NCI-H128 (cell line): ENCODE data around the gene CACNA1B.
"Not testable (repeated sequence)": the region's sequence is repeated elsewhere in the genome, so short reads cannot be mapped to it uniquely, and the experiment has no call there.

Source experiments
- DNase-seq: peaks from one replicate; lab custom pipeline; 2025; ENCODE audit not compliant: unreplicated experiment; lab: John Stamatoyannopoulos, UW

Gene CACNA1B

DNA sequence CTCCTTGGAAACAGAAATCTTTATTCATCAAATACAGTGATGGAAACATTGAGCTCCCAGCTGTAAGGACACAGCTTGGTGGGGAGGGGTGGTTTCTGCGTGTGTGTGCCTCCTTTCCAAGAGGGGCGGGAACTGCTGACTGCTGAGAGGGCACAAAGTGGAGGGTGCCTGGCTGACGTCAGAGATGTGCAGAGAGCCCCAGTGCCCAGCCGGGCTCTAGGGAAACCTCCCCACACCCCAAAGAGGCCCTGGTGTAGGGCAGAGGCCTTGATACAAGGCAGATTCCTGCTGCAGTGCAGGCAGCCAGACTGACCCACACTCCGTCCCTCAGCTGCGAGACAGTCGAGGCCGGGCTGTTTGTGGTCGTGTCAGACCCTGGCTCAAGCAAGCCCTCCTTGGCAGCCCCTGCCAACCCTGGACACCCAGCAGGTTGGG, 191.0 kb downstream of the CACNA1B start:
- no peak for DNase-seq

- no peak for DNase-seq
These were observed 192.3 kb downstream of the CACNA1B start for GRCh38 chr9:138069731-138070456.

- DNase-seq: no peak
These were observed 193.2 kb downstream of the CACNA1B start for GRCh38 chr9:138070815-138071214.

- no peak for DNase-seq
These were observed 193.7 kb downstream of the CACNA1B start for GRCh38 chr9:138071292-138071691.

GRCh38 chr9:138071731-138072130, 194.1 kb downstream of the CACNA1B start:
- DNase-seq: no peak

DNA sequence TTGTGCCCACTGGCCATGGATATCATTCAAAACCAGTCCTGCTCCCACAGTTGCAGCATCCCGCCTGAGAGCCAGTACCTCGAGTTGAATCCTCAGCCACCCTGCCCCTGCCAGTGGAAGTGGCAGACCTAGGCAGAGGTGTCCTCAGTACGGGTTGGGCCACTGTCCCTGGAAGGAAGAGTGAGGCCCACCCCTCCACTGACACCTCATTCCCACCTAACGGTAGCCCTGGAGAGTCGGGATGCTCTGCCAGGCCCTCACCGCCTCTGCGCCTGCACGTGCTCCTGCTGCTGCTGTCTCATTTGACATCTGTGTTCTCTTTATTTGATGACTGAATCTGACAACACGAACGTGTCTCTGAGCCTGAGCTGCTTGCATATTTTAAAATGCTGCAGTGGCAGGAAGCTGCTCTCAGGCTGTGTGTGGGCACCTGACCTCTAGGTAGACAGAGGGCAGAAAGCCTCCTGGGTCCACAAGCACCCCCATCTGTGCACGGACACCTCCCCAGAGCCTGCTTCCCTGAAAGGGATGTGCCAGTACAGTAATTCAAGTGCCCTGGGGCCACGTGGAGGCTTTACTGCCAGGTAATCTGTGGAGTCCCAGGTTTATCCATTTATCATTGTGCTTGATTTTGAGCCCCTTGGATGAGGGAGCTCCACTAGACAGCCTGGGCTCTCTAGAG, 194.7 kb downstream of the CACNA1B start:
- no peak for DNase-seq

- no peak for DNase-seq
These were observed 195.3 kb downstream of the CACNA1B start for GRCh38 chr9:138072897-138073296.

GRCh38 chr9:138073408-138073807, 195.8 kb downstream of the CACNA1B start:
- DNase-seq: no peak

GRCh38 chr9:138073808-138074207, 196.2 kb downstream of the CACNA1B start:
- DNase-seq: no peak

GRCh38 chr9:138074516-138074915, 196.9 kb downstream of the CACNA1B start:
- DNase-seq: no peak

GRCh38 chr9:138075496-138075895, 197.9 kb downstream of the CACNA1B start:
- DNase-seq: no peak

GRCh38 chr9:138075961-138076649, 198.5 kb downstream of the CACNA1B start:
- DNase-seq: no peak

DNA sequence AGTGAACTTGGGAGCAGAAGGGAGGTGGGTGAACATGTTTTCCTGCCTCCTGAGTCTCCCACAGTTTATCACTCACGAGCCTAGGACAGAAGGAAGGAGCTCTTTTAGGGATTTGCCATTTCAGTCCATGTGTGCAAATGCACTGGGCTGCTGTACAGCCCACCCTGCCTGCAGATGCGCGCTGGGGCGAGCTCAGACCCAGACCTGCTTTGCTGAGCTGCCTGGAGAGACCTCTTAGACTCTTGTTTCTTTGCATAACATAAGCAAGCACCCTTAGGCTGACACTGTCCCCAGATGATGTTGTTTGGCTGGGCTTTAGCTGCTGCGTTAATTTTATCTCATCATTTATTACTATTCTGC, 199.0 kb downstream of the CACNA1B start:
- no peak for DNase-seq

DNA sequence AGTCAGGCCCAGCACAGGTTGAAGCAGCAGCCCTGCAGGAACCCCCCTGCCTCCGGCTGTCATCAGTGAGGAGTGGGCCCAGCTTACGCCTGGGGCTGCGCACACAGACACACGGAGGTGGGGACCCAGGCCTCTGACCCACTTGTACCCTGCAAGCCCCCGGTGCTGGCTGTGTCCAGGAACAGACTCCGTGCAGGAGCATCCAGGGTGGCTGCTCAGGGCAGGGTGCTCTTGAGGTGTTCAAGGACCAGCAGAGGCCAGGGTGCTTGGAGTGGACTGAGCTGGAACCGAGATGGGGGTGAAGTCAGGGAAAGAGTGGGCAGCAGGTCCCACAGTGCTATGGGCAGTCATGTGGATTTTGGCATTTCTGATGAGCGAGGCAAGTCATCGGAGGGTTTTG, 199.5 kb downstream of the CACNA1B start:
- no peak for DNase-seq

GRCh38 chr9:138077898-138078540, 200.4 kb downstream of the CACNA1B start:
- DNase-seq: no peak

DNA sequence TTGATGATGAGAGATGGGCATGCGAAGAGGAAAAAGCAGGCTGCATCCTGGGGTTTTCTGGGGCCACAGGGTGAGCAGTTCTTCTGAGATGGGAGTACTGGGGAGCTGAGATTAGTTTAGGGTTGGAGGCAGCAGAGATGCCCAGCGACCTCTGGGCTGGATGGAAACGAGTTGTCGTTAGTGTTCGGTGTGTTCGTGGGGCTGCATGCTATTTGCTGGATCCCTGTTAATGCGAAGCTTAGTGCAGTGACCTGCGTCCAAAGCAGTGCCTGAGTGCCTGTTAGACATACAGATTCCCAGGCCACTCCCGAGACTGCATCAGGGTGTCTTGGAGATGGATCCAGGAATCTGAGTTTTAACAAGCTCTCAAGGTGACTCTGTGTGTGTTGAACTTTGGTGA, 201.3 kb downstream of the CACNA1B start:
- DNase-seq: no peak

DNA sequence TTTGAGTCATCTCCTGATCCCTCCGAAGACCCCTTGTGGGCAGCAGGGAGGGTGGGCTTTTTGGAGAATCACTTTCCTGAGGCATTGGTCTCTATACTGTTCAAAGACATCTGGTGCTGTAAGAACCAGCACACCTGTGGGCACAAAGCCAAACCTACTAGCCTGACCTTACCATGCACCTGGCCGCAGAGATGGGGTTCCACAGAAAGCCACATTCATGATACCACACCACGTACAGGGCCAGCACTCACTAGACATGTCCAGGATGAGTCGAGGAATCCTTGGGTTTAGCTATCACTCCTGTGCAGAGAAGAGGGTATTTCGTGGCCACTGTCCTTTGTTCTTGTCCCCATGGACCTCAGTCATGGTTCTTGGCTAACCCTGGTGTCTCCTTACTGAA, 203.4 kb downstream of the CACNA1B start:
- DNase-seq: no peak

DNA sequence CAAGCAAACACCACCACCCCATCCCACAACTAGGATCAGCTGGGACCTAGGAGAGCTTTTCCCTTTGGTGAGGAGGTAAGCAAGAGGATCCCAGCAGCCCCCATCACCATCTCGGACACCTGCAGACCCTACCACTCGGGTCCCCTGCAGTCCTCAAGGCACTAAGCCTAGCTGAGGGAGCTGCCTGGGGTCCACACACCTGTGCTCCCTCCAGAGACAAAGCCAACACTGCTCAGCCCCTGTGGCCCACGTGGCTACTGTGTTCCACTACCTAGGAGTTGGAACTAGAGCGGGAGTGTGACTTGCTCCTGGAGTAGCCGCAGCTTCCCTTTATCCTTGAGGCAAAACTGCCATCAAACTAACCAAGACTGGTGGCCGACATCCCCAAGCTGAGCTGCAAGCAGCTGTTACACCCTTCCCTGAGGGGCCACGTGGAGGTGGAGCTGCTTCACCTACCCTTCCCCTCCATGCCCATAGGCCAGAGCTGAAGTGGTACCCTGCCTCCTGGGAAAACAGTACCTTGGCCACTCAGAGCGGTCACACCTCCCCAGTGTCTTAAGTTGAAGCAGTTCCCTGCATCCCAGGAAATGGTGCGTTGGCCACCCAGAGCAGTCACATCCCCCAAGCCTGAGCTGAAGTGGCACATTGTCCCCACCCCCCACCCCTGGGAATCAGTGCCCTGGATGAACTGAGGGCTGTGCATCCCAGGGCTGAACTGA, 205.5 kb downstream of the CACNA1B start:
- DNase-seq: no peak

GRCh38 chr9:138083873-138084272, 206.3 kb downstream of the CACNA1B start:
- no peak for DNase-seq

DNA sequence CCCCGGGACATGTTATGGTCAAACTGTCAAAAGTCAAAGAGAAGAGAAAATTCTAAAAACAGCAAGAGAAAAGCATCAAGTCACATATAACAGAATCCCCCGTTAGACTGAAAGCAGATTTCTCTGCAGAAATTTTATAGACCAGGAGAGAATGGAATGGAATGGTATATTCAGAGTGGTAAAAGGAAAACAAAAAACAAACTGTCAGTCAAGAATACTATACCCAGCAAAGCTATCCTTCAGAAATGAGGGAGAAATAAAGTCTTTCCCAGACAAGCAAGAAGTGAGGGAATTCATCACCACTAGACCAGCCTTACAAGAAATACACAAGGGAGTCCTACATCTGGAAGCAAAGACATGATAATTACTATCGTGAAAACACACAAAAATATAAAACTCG, 208.0 kb downstream of the CACNA1B start:
- DNase-seq: no peak

DNA sequence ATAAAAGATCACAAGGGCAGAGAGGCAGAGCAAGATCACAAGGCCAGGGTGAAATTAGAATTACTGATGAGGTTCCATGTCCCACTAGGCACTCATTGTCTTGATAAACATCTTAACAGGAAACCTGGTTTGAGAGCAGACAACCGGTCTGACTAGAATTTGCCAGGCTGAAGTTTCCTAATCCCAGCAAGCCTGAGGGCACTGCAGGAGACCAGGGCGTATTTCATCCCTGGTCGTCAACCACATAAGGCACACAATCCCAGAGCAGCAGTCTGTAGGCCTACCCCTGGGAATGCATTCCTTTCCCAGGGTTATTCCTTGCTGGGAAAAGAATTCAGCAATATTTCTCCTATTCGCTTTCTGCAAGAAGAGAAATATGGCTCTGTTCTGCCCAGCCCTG, 214.5 kb downstream of the CACNA1B start:
- not testable (repeated sequence) for DNase-seq
